Gastrocnemius medialis (tissue), 4 donors: ENCODE results near the gene CPM.

Source experiments
- CTCF ChIP-seq, 5 experiments: fragments of 450-650 bp in 3 of 5; fragments of 200-600 bp in 2 of 5; sonication (generic) in 2 of 5; IDR thresholded peaks in 4 of 5; conservative IDR thresholded peaks in 1 of 5; 1 replicate in 4 of 5; 2 replicates in 1 of 5; pipeline ENCODE4 v1.5.1; 2016 to 2019; ENCODE audit warnings: antibody characterized with exemption in 5 of 5, mild to moderate bottlenecking in 3 of 5, moderate library complexity in 3 of 5
- POLR2A ChIP-seq, 2 donors: fragments of 450-650 bp; IDR thresholded peaks; one replicate each; pipeline ENCODE4 v1.6.1; 2017; ENCODE audit warnings: antibody characterized with exemption in 2 of 2, mild to moderate bottlenecking in 2 of 2, moderate library complexity in 2 of 2

- TF ChIP-seq CTCF (IDR thresholded peaks at IDR 0.05 in 4 of 5, conservative IDR thresholded peaks at IDR 0.05 in 1 of 5) (no peak), POLR2A (IDR thresholded peaks at IDR 0.05) (no peak)
Measured at GRCh38 chr12:68871921-68872320, 61.0 kb downstream of the CPM start.
